Measurements from ENCODE around the gene SLC25A13.

The SLC25A13 gene

DNA sequence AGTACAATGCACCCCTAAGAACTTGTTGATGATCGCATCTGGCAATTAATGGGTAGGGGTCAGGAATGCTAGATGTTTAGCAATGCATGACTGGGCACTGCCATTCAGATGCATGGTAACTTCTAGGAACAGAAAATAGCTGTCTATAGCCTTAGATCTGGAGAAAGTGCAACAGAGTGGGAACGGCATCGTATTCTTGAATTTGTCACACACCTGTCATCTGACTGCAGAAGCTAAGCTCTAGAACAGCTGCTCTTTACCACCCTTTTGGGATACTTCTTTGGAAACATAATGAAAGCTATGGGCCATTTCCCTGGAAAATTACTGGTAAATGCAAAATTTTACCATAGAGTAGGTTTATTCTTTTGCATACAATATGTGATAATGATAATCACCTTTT lies 118.1 kb downstream of the SLC25A13 start:
- no peaks in the 10 kb centered on the region for H3K79me1 ChIP-seq (ENCODE audit: low read depth, low read length)
- no CpG with 5 or more reads among the region's 3 CpGs for WGBS, 2 donors (ENCODE audit: extremely low coverage in 2 of 2, insufficient read length in 2 of 2, insufficient replicate concordance in 1 of 2)

DNA sequence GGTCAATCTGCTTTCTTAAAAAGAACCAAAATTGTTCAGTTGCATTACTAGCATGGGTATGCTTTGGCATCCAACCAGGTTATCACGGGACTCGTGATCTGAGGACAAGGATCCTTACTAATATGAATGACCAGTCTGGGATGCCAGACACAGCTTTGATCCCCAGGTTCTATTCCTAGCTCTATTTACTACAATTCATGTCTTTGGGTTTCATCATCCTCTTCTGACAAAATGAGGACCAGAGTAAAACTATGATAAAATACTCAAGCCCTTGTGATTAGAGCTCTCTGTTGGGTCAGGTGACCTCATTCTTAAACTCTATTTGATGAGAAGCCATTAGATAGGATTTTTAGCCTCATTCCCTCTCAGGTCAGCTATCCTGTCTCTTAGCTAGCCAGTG lies 119.8 kb downstream of the SLC25A13 start:
- Histone ChIP-seq H3K27ac (replicated peaks; ENCODE audit: low read length) (no peak overlapping the region), H4K8ac (ENCODE audit: low read depth, low read length) (no peak overlapping the region), H4K91ac (ENCODE audit: low read depth, low read length, poor library complexity) (no peak overlapping the region), H2BK15ac (ENCODE audit: low read length) (no peak overlapping the region), H2BK12ac (ENCODE audit: low read length) (no peak overlapping the region), H3K9ac (ENCODE audit: low read depth, low read length, poor library complexity) (no peak overlapping the region), H3K18ac (ENCODE audit: low read length) (no peak overlapping the region), H3K23ac (ENCODE audit: low read depth, low read length, poor library complexity) (no peak overlapping the region), H3K4me2 (ENCODE audit: insufficient read depth, low read length, poor library complexity, severe bottlenecking) (no peak overlapping the region), H3K36me3 (replicated peaks in 1 of 2; ENCODE audit: control insufficient read depth in 2 of 2, insufficient read depth in 2 of 2, low read length in 2 of 2) (peaks cover 0 to 13% of the 10 kb centered on the region in 2 donors), H3K14ac (ENCODE audit: low read length) (no peak overlapping the region), H3K4me3 (ENCODE audit: low read length in 2 of 2) (no peak overlapping the region), H3K9me3 (replicated peaks in 1 of 2; ENCODE audit: control insufficient read depth in 2 of 2, insufficient read depth in 1 of 2, low read depth in 1 of 2, low read length in 2 of 2) (no peaks in the 10 kb centered on the region), H3K4ac (ENCODE audit: low read length) (no peak overlapping the region), H3K4me1 (ENCODE audit: control insufficient read depth in 2 of 2, insufficient read depth in 1 of 2, low read depth in 1 of 2, low read length in 2 of 2) (peaks cover 0 to 9% of the 10 kb centered on the region in 2 donors), H2BK5ac (ENCODE audit: low read length) (no peak overlapping the region), H2BK120ac (ENCODE audit: low read depth, low read length) (no peak overlapping the region), H3K27me3 (ENCODE audit: control insufficient read depth in 3 of 3, insufficient read depth in 3 of 3, low read depth in 1 of 3, low read length in 3 of 3) (no peaks in the 10 kb centered on the region), H2AFZ (ENCODE audit: low read length) (no peak overlapping the region), H2AK5ac (ENCODE audit: low read depth, low read length) (no peak overlapping the region), H3K79me1 (ENCODE audit: low read depth, low read length) (no peaks in the 10 kb centered on the region)
- DNase-seq (ENCODE audit: low spot score) = no peak
- no CpG with 5 or more reads among the region's 2 CpGs for WGBS, 2 donors (ENCODE audit: extremely low coverage in 2 of 2, insufficient read length in 2 of 2, insufficient replicate concordance in 1 of 2)

More for the DNA sequence above, 118.1 kb downstream of the SLC25A13 start:
- Histone ChIP-seq H3K9ac (ENCODE audit: low read depth, low read length, poor library complexity) (no peak overlapping the region), H4K91ac (ENCODE audit: low read depth, low read length, poor library complexity) (no peak overlapping the region), H2BK5ac (ENCODE audit: low read length) (no peak overlapping the region), H3K14ac (ENCODE audit: low read length) (no peak overlapping the region), H2BK15ac (ENCODE audit: low read length) (no peak overlapping the region), H2AK5ac (ENCODE audit: low read depth, low read length) (no peak overlapping the region), H3K36me3 (replicated peaks in 1 of 2; ENCODE audit: control insufficient read depth in 2 of 2, insufficient read depth in 2 of 2, low read length in 2 of 2) (peaks cover 0 to 18% of the 10 kb centered on the region in 2 donors), H2BK120ac (ENCODE audit: low read depth, low read length) (no peak overlapping the region), H3K18ac (ENCODE audit: low read length) (no peak overlapping the region), H2BK12ac (ENCODE audit: low read length) (no peak overlapping the region), H2AFZ (ENCODE audit: low read length) (no peak overlapping the region), H4K8ac (ENCODE audit: low read depth, low read length) (no peak overlapping the region), H3K4me2 (ENCODE audit: insufficient read depth, low read length, poor library complexity, severe bottlenecking) (no peak overlapping the region), H3K4me3 (ENCODE audit: low read length in 2 of 2) (no peak overlapping the region), H3K4me1 (ENCODE audit: control insufficient read depth in 2 of 2, insufficient read depth in 1 of 2, low read depth in 1 of 2, low read length in 2 of 2) (peaks cover 0 to 7% of the 10 kb centered on the region in 2 donors), H3K9me3 (replicated peaks in 1 of 2; ENCODE audit: control insufficient read depth in 2 of 2, insufficient read depth in 1 of 2, low read depth in 1 of 2, low read length in 2 of 2) (no peaks in the 10 kb centered on the region), H3K4ac (ENCODE audit: low read length) (no peak overlapping the region), H3K27me3 (ENCODE audit: control insufficient read depth in 3 of 3, insufficient read depth in 3 of 3, low read depth in 1 of 3, low read length in 3 of 3) (no peaks in the 10 kb centered on the region), H3K27ac (replicated peaks; ENCODE audit: low read length) (no peak overlapping the region), H3K23ac (ENCODE audit: low read depth, low read length, poor library complexity) (no peak overlapping the region)
- no peak for DNase-seq (ENCODE audit: low spot score)

DNA sequence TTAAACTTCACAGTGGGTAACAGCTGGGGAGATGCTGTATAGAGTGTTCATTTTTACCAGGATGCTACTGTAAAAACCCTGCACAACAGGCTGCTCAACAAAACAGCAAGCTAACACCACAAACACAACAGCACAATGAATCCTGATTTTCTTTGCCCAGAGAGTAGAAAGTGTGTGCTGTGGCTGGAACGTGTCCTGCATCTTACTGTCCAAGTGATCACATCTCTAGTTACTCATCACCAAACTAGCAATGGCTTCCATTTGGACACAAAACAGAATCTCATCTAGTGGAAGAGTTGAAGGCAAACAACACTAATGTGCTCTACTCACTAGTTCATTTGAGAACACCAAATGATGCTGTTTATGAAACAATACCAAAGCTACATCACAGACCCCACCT lies 121.2 kb downstream of the SLC25A13 start:
- H3K9me3 ChIP-seq (replicated peaks in 1 of 2; ENCODE audit: control insufficient read depth in 2 of 2, insufficient read depth in 1 of 2, low read depth in 1 of 2, low read length in 2 of 2) = no peaks in the 10 kb centered on the region
- H2AK5ac ChIP-seq (ENCODE audit: low read depth, low read length) = no peak overlapping the region
- DNase-seq (ENCODE audit: low spot score) = no peak
- H4K91ac ChIP-seq (ENCODE audit: low read depth, low read length, poor library complexity) = no peak overlapping the region
- H4K8ac ChIP-seq (ENCODE audit: low read depth, low read length) = no peak overlapping the region
- no peaks in the 10 kb centered on the region for H3K79me1 ChIP-seq (ENCODE audit: low read depth, low read length)
- no peak overlapping the region for H2BK15ac ChIP-seq (ENCODE audit: low read length)
- H2BK5ac ChIP-seq (ENCODE audit: low read length) = no peak overlapping the region
- no peak overlapping the region for H3K4ac ChIP-seq (ENCODE audit: low read length)
- no peak overlapping the region for H3K23ac ChIP-seq (ENCODE audit: low read depth, low read length, poor library complexity)
- H3K27ac ChIP-seq (replicated peaks; ENCODE audit: low read length) = no peak overlapping the region
- no peak overlapping the region for H3K14ac ChIP-seq (ENCODE audit: low read length)
- H3K4me3 ChIP-seq (ENCODE audit: low read length in 2 of 2) = no peak overlapping the region
- H2BK120ac ChIP-seq (ENCODE audit: low read depth, low read length) = no peak overlapping the region
- no peak overlapping the region for H2AFZ ChIP-seq (ENCODE audit: low read length)
- no CpG with 5 or more reads among the region's 1 CpG for WGBS, 2 donors (ENCODE audit: extremely low coverage in 2 of 2, insufficient read length in 2 of 2, insufficient replicate concordance in 1 of 2)
- peaks cover 0 to 8% of the 10 kb centered on the region in 2 donors for H3K36me3 ChIP-seq (replicated peaks in 1 of 2; ENCODE audit: control insufficient read depth in 2 of 2, insufficient read depth in 2 of 2, low read length in 2 of 2)
- no peak overlapping the region for H3K18ac ChIP-seq (ENCODE audit: low read length)
- H2BK12ac ChIP-seq (ENCODE audit: low read length) = no peak overlapping the region
- H3K4me2 ChIP-seq (ENCODE audit: insufficient read depth, low read length, poor library complexity, severe bottlenecking) = no peak overlapping the region
- H3K27me3 ChIP-seq (ENCODE audit: control insufficient read depth in 3 of 3, insufficient read depth in 3 of 3, low read depth in 1 of 3, low read length in 3 of 3) = no peaks in the 10 kb centered on the region
- H3K4me1 ChIP-seq (ENCODE audit: control insufficient read depth in 2 of 2, insufficient read depth in 1 of 2, low read depth in 1 of 2, low read length in 2 of 2) = peaks cover 0 to 9% of the 10 kb centered on the region in 2 donors
- H3K9ac ChIP-seq (ENCODE audit: low read depth, low read length, poor library complexity) = no peak overlapping the region

DNA sequence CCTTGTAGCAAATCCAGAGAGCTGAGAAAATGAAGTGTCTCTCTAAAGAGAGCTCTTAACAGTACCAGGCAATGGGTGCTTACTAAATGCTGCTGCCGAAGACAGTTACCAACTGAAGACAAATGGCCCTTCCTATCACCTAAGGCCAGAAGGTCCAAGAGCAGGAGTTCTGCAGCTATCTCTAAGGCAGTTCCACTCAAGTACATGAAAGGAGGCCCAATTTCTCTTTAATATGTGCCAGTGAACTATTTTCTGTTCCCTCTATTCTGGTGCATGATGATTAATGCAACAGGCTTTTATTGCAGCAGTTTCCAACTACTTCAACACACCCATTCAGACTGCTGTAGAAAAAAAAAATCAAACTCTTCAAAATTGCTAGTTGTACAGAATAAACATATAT lies 122.5 kb downstream of the SLC25A13 start:
- peaks cover 0 to 5% of the 10 kb centered on the region in 2 donors for H3K36me3 ChIP-seq (replicated peaks in 1 of 2; ENCODE audit: control insufficient read depth in 2 of 2, insufficient read depth in 2 of 2, low read length in 2 of 2)
- H3K4me3 ChIP-seq (ENCODE audit: low read length in 2 of 2) = no peak overlapping the region
- no peak overlapping the region for H3K14ac ChIP-seq (ENCODE audit: low read length)
- no peak for DNase-seq (ENCODE audit: low spot score)
- no peak overlapping the region for H2BK15ac ChIP-seq (ENCODE audit: low read length)
- no peak overlapping the region for H3K18ac ChIP-seq (ENCODE audit: low read length)
- H3K9me3 ChIP-seq (replicated peaks in 1 of 2; ENCODE audit: control insufficient read depth in 2 of 2, insufficient read depth in 1 of 2, low read depth in 1 of 2, low read length in 2 of 2) = no peaks in the 10 kb centered on the region
- H3K23ac ChIP-seq (ENCODE audit: low read depth, low read length, poor library complexity) = no peak overlapping the region
- no peak overlapping the region for H2AFZ ChIP-seq (ENCODE audit: low read length)
- no peak overlapping the region for H2BK120ac ChIP-seq (ENCODE audit: low read depth, low read length)
- H3K4me1 ChIP-seq (ENCODE audit: control insufficient read depth in 2 of 2, insufficient read depth in 1 of 2, low read depth in 1 of 2, low read length in 2 of 2) = peaks cover 0 to 9% of the 10 kb centered on the region in 2 donors
- no peak overlapping the region for H2BK12ac ChIP-seq (ENCODE audit: low read length)
- H2BK5ac ChIP-seq (ENCODE audit: low read length) = no peak overlapping the region
- no peak overlapping the region for H3K4ac ChIP-seq (ENCODE audit: low read length)
- H3K9ac ChIP-seq (ENCODE audit: low read depth, low read length, poor library complexity) = no peak overlapping the region
- no peak overlapping the region for H3K4me2 ChIP-seq (ENCODE audit: insufficient read depth, low read length, poor library complexity, severe bottlenecking)
- H3K79me1 ChIP-seq (ENCODE audit: low read depth, low read length) = no peaks in the 10 kb centered on the region
- H3K27me3 ChIP-seq (ENCODE audit: control insufficient read depth in 3 of 3, insufficient read depth in 3 of 3, low read depth in 1 of 3, low read length in 3 of 3) = no peaks in the 10 kb centered on the region
- H2AK5ac ChIP-seq (ENCODE audit: low read depth, low read length) = no peak overlapping the region
- WGBS, 2 donors (ENCODE audit: extremely low coverage in 2 of 2, insufficient read length in 2 of 2, insufficient replicate concordance in 1 of 2) = no CpG with 5 or more reads among the region's 1 CpG
- no peak overlapping the region for H4K8ac ChIP-seq (ENCODE audit: low read depth, low read length)
- no peak overlapping the region for H3K27ac ChIP-seq (replicated peaks; ENCODE audit: low read length)
- H4K91ac ChIP-seq (ENCODE audit: low read depth, low read length, poor library complexity) = no peak overlapping the region
